Hindlimb muscle (tissue), 1 donor: ENCODE measurements around the gene KCNIP1. TPM values are rescaled to one million over a fixed set of nuclear protein-coding genes. Genes with fewer than 3 reads are reported as not detected.
A peak's percentile ranks its signal among the peaks of the same experiment; 100 is the strongest.
"Not testable (repeated sequence)": the region's sequence is repeated elsewhere in the genome, so short reads cannot be mapped to it uniquely, and the experiment has no call there.

ENCODE experiments used
- DNase-seq: peaks from one replicate; pipeline ENCODE4 v3.0.0-alpha.2; 2013
- polyA plus RNA-seq: library from polyadenylated mRNA; unstranded; fragments of 120-200 nt; gene quantifications from one replicate; pipeline ENCODE4 v1.2.1, GENCODE V29; 2013; ENCODE audit not compliant: insufficient read length

Gene KCNIP1
- polyA plus RNA-seq, 1 donor = 1.3 TPM

GRCh38 chr5:170755679-170756456 is 252.0 kb downstream of the KCNIP1 start:
- DNase-seq = no peak

GRCh38 chr5:170756691-170757090 is 252.9 kb downstream of the KCNIP1 start:
- DNase-seq = no peak

GRCh38 chr5:170757182-170757601 is 253.4 kb downstream of the KCNIP1 start:
- no peak for DNase-seq

- DNase-seq = no peak
Observed at GRCh38 chr5:170757669-170758068, 253.8 kb downstream of the KCNIP1 start.

- DNase-seq = no peak
Observed at GRCh38 chr5:170758481-170758880, 254.7 kb downstream of the KCNIP1 start.

- DNase-seq = no peak
Observed at GRCh38 chr5:170760113-170760512, 256.3 kb downstream of the KCNIP1 start.

GRCh38 chr5:170761048-170761707 is 257.4 kb downstream of the KCNIP1 start:
- no peak for DNase-seq

GRCh38 chr5:170761708-170762066 is 257.9 kb downstream of the KCNIP1 start:
- DNase-seq = no peak

GRCh38 chr5:170762298-170762697 is 258.5 kb downstream of the KCNIP1 start:
- DNase-seq = not testable (repeated sequence)

GRCh38 chr5:170765868-170766267 is 262.0 kb downstream of the KCNIP1 start:
- DNase-seq = not testable (repeated sequence)

- DNase-seq = peak; percentile 56
Observed at GRCh38 chr5:170769246-170769645, 265.4 kb downstream of the KCNIP1 start.

GRCh38 chr5:170769898-170770416 is 266.1 kb downstream of the KCNIP1 start:
- DNase-seq = no peak

- no peak for DNase-seq
Observed at GRCh38 chr5:170771496-170771895, 267.7 kb downstream of the KCNIP1 start.

GRCh38 chr5:170773024-170773985 is 269.5 kb downstream of the KCNIP1 start:
- no peak for DNase-seq

GRCh38 chr5:170774831-170775230 is 271.0 kb downstream of the KCNIP1 start:
- DNase-seq = no peak

- no peak for DNase-seq
Observed at GRCh38 chr5:170781946-170782345, 278.1 kb downstream of the KCNIP1 start.

GRCh38 chr5:170782438-170782837 is 278.6 kb downstream of the KCNIP1 start:
- DNase-seq = no peak

- DNase-seq = no peak
Observed at GRCh38 chr5:170783498-170784247, 279.9 kb downstream of the KCNIP1 start, which contains the start of gene GABRP. Gene GABRP (plus strand): TSS chr5:170783725. CDS start chr5:170788616, 4,891 bp downstream.

GRCh38 chr5:170785416-170785815 is 281.6 kb downstream of the KCNIP1 start:
- DNase-seq = peak; percentile 31
